ENCODE data around the gene HCFC1. TPM values are rescaled to one million over a fixed set of nuclear protein-coding genes. Genes with fewer than 3 reads are reported as not detected.

Gene HCFC1
- total and polyA plus RNA-seq, 9 donors, result 13.3 to 62.5 (median 43.2) TPM

DNA sequence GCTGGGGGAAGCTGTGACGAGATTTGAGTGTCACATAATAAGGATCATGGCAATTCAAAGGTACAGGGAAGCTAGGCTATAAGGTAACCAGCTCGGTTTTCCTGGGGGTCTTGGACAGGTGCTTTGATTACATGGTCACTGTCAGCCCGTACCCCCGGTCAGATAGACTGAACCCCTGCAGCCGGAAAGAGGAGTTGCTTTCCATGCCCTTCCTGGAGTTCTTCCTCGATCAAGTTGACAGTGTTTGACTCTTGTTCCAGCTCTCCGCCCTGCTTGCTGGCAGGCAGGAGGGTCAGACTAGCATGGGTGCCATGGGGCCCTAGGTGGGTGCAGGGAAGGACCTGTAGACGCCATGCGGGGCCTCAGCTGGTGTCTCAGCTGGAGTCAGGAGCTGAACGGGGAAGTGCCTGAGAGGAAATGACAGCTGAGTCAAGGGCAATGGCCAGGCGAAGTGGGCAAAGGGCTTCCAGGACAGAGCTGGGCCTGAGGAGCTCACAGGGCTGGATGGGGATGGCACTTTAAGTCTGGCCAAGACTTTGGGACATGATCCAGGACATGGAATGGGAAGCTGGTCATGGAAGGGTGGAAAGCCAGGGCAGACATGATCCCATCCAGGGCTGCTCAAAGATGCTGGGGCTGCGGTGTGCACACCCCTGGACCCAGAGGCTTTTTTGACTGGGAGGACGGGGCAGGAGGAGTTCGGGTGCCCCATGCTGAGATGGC lies 2.5 kb upstream of the HCFC1 start:
- intact Hi-C loops (cut with DNase I), result no loop called here
- no peak overlapping the region for H3K4me3 ChIP-seq

DNA sequence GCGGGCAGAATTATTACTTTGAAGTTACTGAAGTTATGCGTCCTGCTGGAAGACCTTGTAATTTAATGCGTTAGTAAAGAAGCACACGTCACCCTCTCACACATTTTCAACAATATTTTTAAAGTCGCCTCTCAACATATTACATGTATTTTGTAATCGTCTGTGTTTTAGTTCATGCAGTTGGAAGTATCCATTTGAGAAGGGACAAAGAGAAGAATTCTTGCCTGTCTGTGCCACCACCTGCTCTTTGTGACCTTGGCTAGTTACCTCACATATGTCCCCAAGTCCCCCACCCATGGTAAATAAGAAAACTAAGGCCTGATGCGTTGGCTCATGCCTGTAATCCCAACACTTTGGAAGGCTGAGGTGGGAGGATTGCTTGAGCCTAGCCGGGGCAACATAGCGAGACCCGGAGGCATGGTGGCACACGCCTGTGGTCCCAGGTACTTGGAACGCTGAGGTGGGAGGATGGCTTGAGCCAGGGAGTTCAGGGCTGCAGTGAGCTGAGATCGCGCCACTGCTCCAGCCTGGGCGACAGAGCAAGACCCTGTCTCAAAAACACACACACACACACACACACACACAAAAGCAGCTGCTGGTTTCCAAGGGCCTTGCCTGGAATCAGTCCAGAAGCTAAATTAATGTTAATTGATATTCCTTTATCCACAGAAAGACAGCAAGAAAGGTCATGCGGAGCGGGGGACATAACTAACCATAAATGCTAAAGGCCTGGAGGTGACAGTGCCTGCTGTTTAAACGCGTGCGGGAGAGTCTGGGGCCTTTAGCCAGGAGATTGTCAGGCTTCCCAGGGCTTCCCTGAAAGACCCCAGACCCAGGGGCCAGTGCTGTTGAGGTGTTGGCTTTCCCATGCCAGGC lies 1.7 kb upstream of the HCFC1 start:
- H3K27me3 ChIP-seq, result no peaks in the 10 kb centered on the region
- WGBS, 3 donors, result 42 to 46% (median 46%) methylated on average over 19 to 20 of the region's 20 CpGs
- peaks cover 10% of the 10 kb centered on the region for H3K4me1 ChIP-seq (ENCODE audit: insufficient read depth)
- H3K9me3 ChIP-seq, result no peaks in the 10 kb centered on the region
- peak in 2 of 5 donors; percentile 21 to 47 for DNase-seq
- peak overlapping the region; percentile 100 for H3K27ac ChIP-seq
- TF ChIP-seq, protein P1, sequence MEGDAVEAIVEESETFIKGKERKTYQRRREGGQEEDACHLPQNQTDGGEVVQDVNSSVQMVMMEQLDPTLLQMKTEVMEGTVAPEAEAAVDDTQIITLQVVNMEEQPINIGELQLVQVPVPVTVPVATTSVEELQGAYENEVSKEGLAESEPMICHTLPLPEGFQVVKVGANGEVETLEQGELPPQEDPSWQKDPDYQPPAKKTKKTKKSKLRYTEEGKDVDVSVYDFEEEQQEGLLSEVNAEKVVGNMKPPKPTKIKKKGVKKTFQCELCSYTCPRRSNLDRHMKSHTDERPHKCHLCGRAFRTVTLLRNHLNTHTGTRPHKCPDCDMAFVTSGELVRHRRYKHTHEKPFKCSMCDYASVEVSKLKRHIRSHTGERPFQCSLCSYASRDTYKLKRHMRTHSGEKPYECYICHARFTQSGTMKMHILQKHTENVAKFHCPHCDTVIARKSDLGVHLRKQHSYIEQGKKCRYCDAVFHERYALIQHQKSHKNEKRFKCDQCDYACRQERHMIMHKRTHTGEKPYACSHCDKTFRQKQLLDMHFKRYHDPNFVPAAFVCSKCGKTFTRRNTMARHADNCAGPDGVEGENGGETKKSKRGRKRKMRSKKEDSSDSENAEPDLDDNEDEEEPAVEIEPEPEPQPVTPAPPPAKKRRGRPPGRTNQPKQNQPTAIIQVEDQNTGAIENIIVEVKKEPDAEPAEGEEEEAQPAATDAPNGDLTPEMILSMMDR (IDR thresholded peaks at IDR 0.05), result no peak
- TF ChIP-seq EP300 (IDR thresholded peaks at IDR 0.05) (no peak), POLR2A (IDR thresholded peaks at IDR 0.05) (no peak)
- intact Hi-C loops (cut with DNase I), result no loop called here
- no peaks in the 10 kb centered on the region for H3K36me3 ChIP-seq
- peak overlapping the region; percentile 83 for H3K4me3 ChIP-seq

More for the DNA sequence above, 2.5 kb upstream of the HCFC1 start:
- Histone ChIP-seq H3K36me3 (no peaks in the 10 kb centered on the region), H3K9me3 (no peaks in the 10 kb centered on the region), H3K27me3 (no peaks in the 10 kb centered on the region), H3K4me1 (ENCODE audit: insufficient read depth) (peaks cover 10% of the 10 kb centered on the region), H3K27ac (peak overlapping the region in 1 of 2 donors; percentile 4)
- DNase-seq, result peak in 2 of 5 donors; percentile 27 to 46
- TF ChIP-seq POLR2A (IDR thresholded peaks at IDR 0.05) (no peak), EP300 (IDR thresholded peaks at IDR 0.05) (no peak)
- TF ChIP-seq, protein P1 (IDR thresholded peaks at IDR 0.05), result no peak
- 78 to 80% (median 80%) methylated on average over 14 of the region's 14 CpGs for WGBS, 3 donors

DNA sequence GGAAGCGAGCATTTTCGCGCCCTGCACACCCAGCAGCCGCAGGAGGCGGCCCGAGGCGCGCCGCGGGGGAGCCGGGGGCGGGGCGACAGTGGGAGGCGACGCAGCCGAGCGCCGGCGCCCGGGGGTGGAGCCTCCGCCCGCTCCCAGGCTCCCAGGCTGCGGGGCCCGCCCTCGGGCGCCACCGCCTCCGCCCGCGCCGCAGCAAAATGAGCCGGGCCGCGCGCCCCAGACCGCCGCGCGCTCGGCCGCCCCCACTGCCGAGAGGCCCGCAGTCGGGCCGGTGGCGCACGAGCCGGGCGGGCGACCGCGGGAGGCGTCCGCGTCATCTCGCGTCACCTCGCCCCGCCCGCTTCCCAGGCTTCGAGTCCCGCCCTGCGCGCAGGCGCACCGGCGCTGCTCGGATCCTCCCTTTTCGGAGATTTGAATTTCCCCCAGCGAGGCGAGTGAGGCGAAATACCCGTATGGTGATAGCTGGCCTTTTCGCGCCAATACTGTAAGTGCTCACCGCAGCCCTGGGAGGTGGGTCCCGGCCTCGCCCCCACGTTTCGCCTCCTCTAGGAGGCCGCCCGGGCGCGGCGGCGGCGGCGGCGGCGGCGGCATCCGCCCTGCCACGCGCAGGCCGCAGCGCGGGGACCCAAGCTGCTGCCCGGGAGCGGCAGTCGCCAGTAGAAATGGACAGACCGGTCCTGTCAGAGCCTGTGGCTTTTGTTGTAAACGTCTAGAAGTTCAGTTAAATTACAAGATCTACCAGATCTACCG lies 929 bp upstream of the HCFC1 start, which contains the start of gene TMEM187:
Gene TMEM187 (plus strand): TSS at position 387 of the 759 bp plus-strand sequence. CDS start 9,309 bp downstream, outside the sequence.
- peak; percentile 88 to 93 (median 92) for DNase-seq
- TF ChIP-seq, protein P1 (IDR thresholded peaks at IDR 0.05), result peak in 1 of 3 donors; percentile 6
- no peak for TF ChIP-seq EP300 (IDR thresholded peaks at IDR 0.05)
- TF ChIP-seq POLR2A (IDR thresholded peaks at IDR 0.05), result peak; percentile 78
- Histone ChIP-seq H3K4me1 (ENCODE audit: insufficient read depth) (peaks cover 10% of the 10 kb centered on the region), H3K27ac (peak within 1 kb of the TSS; percentile 100), H3K4me3 (peak within 1 kb of the TSS; percentile 83), H3K36me3 (no peaks in the 10 kb centered on the region), H3K9me3 (no peaks in the 10 kb centered on the region), H3K27me3 (no peaks in the 10 kb centered on the region)
- WGBS, 3 donors, result 3 to 7% (median 7%) methylated on average over 49 to 103 of the region's 103 CpGs
- intact Hi-C loops (cut with DNase I), result no loop called here

GRCh38 chrX:153971124-153971449 lies 531 bp downstream of the HCFC1 start:
- intact Hi-C loops (cut with DNase I), result no loop called here
- peaks cover 12% of the 10 kb centered on the region for H3K4me1 ChIP-seq (ENCODE audit: insufficient read depth)
- H3K27ac ChIP-seq, result peak overlapping the region; percentile 100

More at GRCh38 chrX:153971124-153971449, 531 bp downstream of the HCFC1 start:
- 3 to 12% (median 7%) methylated on average over 32 to 34 of the region's 34 CpGs for WGBS, 3 donors
- Histone ChIP-seq H3K27me3 (no peaks in the 10 kb centered on the region), H3K36me3 (no peaks in the 10 kb centered on the region), H3K9me3 (no peaks in the 10 kb centered on the region), H3K4me3 (peak overlapping the region; percentile 83)
- peak; percentile 89 to 94 (median 91) for DNase-seq
- TF ChIP-seq EP300 (IDR thresholded peaks at IDR 0.05) (no peak), POLR2A (IDR thresholded peaks at IDR 0.05) (peak; percentile 11)
- TF ChIP-seq, protein P1 (IDR thresholded peaks at IDR 0.05), result no peak

Measured in ovary (tissue), 9 donors.